ENCODE results near the gene DOLPP1.
"Not testable (repeated sequence)": the region's sequence is repeated elsewhere in the genome, so short reads cannot be mapped to it uniquely, and the experiment has no call there.

Gene DOLPP1

GRCh38 chr9:129080601-129081387 lies at the start of gene DOLPP1:
TSS of gene DOLPP1 (plus strand) at chr9:129081111. CDS start at chr9:129081132, 21 bp downstream.
- peak; percentile 99 for DNase-seq

GRCh38 chr9:129031514-129031913 lies 49.4 kb upstream of the DOLPP1 start:
- DNase-seq = no peak

- no peak for DNase-seq
Observed at GRCh38 chr9:129032541-129033159, 48.3 kb upstream of the DOLPP1 start.

- DNase-seq = no peak
Observed at GRCh38 chr9:129033216-129033615, 47.7 kb upstream of the DOLPP1 start.

GRCh38 chr9:129035838-129036237 lies 45.1 kb upstream of the DOLPP1 start:
- DNase-seq = not testable (repeated sequence)

GRCh38 chr9:129036241-129036922 lies 44.5 kb upstream of the DOLPP1 start, which contains the start of gene MIGA2:
TSS of gene MIGA2 (plus strand) at chr9:129036626. CDS start at chr9:129040595, 3,969 bp downstream.
- peak; percentile 99 for DNase-seq

- DNase-seq = no peak
Observed at GRCh38 chr9:129036923-129037766, 43.8 kb upstream of the DOLPP1 start.

- DNase-seq = no peak
Observed at GRCh38 chr9:129037767-129038098, 43.2 kb upstream of the DOLPP1 start.

- DNase-seq = no peak
Observed at GRCh38 chr9:129038109-129038852, 42.6 kb upstream of the DOLPP1 start.

- no peak for DNase-seq
Observed at GRCh38 chr9:129040113-129040643, 40.7 kb upstream of the DOLPP1 start.

GRCh38 chr9:129042016-129042415 lies 38.9 kb upstream of the DOLPP1 start:
- no peak for DNase-seq

- no peak for DNase-seq
Observed at GRCh38 chr9:129052592-129052991, 28.3 kb upstream of the DOLPP1 start.

GRCh38 chr9:129053020-129053419 lies 27.9 kb upstream of the DOLPP1 start:
- DNase-seq = no peak

GRCh38 chr9:129054163-129054851 lies 26.6 kb upstream of the DOLPP1 start:
- no peak for DNase-seq

GRCh38 chr9:129058965-129059795 lies 21.7 kb upstream of the DOLPP1 start:
- peak; percentile 75 for DNase-seq

GRCh38 chr9:129059796-129060785 lies 20.8 kb upstream of the DOLPP1 start:
- DNase-seq = no peak

- DNase-seq = no peak
Observed at GRCh38 chr9:129060991-129061390, 19.9 kb upstream of the DOLPP1 start.

GRCh38 chr9:129063061-129063460 lies 17.9 kb upstream of the DOLPP1 start:
- no peak for DNase-seq

- DNase-seq = no peak
Observed at GRCh38 chr9:129064499-129064908, 16.4 kb upstream of the DOLPP1 start.

All from suppressor macrophage treated with lipopolysaccharide for 4 hours (primary cell).